HUDEP-2 (cell line): ENCODE measurements around the gene TMEM145.

ENCODE experiments used
- DNase-seq, 76 experiments: peaks; one replicate each; lab custom pipeline; 2025; ENCODE audit not compliant: unreplicated experiment in 76 of 76; lab: John Stamatoyannopoulos, UW

The TMEM145 gene

GRCh38 chr19:42276821-42277220 lies 36.3 kb upstream of the TMEM145 start:
- DNase-seq: no peak

DNA sequence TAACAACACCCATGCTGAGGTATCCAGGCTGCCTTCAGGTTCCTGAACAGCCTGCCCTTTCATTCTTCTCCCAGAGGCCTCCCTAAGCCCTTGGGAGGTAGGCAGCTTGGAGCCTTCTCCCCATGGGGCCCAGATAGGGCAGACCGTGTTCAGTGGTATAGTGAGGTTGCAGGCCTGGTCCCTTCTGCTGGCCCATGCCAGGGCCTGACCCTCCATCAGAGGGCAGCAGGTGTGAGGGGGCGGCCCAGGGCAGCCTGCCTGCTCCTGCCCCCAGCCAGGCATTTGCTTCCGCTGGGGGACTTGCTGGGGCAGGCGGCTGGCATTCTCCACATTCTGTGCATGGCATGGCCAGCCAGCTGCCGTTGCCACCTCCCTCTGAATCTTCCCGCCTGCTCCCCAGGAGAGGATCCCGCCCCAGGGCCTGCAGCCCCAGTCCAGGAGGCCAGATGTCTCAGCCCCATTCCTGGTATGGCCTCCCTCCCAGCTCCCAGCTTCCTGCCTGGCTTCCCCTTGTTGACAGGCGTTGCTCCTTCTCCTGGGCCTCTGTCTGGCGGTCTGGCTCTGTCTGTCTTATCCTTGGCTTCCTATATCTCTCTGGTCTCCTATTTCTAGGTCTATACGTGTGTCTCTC lies 35.2 kb upstream of the TMEM145 start:
- no peak for DNase-seq

GRCh38 chr19:42278452-42279154 lies 34.5 kb upstream of the TMEM145 start:
- DNase-seq: no peak

DNA sequence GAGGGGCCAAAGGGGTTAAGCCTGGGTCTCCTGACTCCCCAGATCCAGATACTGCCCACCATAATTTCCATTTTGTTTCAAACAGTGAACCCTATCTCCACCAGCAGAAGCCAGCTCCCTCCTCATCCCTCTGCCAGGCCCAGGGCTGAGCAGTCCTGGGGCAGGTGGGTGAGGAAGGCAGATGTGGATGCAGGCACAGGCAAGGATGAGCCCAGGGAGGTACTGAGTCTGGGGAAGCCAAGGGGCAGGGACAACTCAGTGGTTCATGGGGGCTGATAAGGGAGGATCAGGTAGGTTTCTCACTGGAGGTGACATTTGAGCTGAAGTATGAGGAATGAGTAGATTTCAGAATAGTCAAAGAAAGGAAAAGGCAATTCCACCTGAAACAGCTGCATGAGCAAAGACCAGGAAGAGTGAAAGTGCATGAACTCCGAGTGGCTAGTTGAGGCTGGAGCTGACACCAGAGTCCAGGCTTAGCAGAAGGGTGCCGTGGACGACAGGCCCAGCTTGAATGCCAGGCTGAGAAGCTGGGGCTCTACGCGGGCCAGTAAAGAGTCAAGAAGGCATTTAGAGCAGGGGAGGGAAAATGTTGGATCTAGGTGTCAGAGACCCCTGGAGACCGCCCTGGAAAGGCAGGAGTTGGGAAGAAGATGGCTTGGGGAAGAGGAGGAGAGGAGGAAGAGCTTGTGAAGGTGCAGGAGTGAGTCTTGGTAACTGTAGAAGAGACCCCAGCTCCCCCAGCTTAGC lies 33.8 kb upstream of the TMEM145 start:
- peak in 3 of 76 experiments; percentile 57 to 68 (median 65) for DNase-seq

DNA sequence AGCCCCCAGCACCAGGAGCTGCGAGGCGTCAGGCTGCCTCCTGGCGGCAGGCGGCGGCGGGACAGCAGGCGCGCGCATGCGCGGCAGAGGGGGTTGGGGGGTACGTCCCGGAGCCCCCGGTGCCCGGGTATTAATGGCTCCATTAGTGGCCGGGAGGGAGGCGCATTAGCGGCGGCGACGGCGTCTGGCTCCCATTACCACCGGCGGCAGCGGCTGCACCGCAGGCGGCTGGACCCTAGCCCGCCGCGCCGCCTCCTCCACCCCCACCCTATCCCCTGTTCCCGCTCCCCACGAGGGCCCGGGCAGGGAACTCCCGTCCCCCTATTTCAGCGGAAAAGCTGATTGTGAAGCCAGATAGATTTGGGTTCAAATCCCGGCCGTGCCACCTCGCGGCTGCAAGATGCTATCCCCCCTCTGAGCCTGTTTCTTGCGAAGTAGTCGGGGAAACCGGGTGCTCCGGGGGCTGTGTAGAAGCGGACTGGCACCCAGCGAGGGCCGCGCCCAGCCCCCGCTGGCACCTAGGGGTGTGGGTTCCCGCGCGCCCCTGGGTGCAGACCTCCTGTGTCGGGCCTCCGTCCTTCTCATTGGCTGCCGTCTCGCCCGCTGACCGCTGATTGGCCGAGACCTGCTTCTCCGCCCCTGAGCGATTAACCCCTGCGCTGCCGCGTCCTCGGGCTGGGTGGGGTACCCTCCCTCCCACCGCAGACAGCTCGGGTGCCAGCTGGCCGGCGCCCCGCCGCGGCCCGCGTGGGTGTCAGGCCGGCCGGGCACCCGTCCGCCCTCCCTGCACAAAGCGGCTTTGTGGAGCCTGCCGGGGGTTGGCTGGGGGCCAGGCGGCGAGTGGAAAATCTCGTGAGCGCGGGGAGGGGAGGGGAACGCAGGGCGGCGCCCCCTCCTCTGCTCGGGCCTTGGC lies 33.0 kb upstream of the TMEM145 start:
- peak; percentile 57 to 99 (median 98) for DNase-seq

GRCh38 chr19:42280815-42281145 lies 32.3 kb upstream of the TMEM145 start:
- peak in 3 of 76 experiments; percentile 68 to 79 (median 74) for DNase-seq

DNA sequence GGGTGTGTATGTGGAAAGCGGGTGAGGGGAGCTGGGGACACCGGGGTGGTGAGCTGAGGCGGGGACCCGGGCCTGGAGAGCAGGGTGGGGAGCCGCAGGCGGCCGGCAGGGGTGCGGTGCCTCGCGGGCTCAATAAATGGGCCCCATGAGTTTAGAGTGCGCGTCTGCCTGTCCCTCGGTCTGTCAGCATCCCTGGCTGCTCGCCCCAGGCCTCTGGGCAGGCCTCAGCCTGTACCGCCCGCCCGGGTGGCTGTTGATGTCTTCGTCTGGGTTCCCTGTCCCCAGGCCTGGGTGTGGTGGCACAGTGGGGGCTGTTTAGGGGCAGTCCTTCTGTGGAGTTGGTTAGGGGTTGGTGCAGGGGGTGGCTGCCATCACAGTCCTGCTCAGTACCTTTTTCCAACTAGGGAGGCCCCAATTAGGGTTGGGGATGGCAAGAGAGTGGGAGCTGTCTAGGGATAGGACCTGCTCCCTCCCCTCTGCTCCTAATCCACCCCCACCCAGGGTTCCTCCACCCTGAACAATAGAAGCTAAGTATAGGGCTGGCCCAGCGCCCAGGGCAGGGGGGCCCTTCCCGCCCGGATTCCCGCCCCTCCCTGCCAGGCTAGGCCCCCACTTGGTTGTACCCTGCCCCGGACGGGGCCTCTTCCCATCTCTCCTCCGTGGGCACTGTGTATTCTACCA lies 31.8 kb upstream of the TMEM145 start:
- peak in 71 of 76 experiments; percentile 21 to 87 (median 73) for DNase-seq

DNA sequence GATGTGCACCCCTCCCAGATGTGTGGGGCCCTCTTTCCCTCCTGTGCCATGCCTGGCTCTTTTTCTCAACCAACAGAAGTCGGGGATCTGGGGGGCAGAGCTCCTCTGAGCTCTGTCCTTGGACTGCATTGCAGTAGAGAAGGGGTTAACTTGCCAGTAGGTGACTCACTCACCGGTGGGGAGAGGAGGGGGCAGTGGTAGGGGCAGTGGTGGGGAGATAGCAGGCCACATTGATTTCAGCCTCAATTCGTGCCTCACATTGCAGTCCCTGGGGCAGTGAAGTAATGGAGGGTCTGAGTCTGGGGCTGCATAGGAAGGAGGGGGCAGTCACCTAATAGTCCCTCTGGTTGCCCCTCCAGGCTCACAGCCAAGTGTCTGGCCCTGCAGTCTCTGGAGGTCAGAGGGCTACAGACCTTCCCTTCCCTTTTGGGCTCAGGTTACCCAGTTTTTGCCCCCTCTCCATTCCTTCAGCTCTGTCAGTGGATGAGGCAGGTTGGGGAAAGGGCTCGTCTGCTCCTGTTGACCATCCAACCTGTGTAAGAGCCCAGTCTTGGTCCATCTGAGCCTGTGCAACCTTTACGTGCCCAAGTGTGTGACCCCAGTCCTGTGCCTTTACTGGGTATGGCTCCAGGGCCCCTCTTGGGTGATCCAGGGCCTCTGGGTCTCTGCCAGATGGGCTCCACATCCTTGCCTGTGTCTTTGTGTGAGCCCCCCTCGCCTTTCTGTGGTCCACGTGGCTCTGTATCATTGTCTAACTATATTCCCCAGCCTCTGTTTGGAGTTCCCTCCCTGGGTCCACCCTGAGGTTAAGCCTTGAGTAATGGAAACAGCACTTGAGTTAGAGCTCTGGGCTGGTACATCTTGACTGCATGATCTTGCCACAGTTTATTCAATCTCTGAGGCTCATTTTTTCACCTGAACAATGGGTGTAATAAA lies 31.0 kb upstream of the TMEM145 start:
- DNase-seq: peak in 55 of 76 experiments; percentile 21 to 82 (median 68)

- DNase-seq: peak in 6 of 76 experiments; percentile 18 to 80 (median 44)
Measured at GRCh38 chr19:42282819-42283187, 30.3 kb upstream of the TMEM145 start.

- peak in 75 of 76 experiments; percentile 67 to 99 (median 97) for DNase-seq
Measured at GRCh38 chr19:42283188-42284065, 29.7 kb upstream of the TMEM145 start.

- DNase-seq: peak in 72 of 76 experiments; percentile 19 to 97 (median 82)
Measured at GRCh38 chr19:42284066-42284501, 29.0 kb upstream of the TMEM145 start.

GRCh38 chr19:42284591-42285341 lies 28.3 kb upstream of the TMEM145 start:
- DNase-seq: peak in 2 of 76 experiments; percentile 20 to 32

DNA sequence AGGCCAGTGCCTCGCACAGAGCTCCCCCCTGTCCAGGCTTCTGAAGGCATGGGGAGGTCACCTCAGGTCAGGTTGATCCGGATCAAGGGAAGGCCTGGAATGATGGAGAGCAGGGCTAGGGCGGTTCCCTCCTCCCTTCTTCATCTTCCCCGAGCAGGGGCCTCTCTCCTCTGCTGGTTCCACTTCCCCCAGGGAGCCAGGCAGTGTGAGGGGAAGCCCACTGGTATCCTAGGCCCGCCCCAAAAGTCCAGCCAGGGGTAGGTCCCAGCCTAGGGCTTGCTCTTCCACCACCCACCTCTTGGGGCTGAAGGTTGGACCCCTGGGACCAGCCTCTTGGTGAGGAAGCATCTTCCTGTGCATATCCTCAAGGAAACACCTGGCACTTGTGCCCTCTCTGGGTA lies 27.6 kb upstream of the TMEM145 start:
- no peak for DNase-seq

- no peak for DNase-seq
Measured at GRCh38 chr19:42285988-42286348, 27.1 kb upstream of the TMEM145 start.

DNA sequence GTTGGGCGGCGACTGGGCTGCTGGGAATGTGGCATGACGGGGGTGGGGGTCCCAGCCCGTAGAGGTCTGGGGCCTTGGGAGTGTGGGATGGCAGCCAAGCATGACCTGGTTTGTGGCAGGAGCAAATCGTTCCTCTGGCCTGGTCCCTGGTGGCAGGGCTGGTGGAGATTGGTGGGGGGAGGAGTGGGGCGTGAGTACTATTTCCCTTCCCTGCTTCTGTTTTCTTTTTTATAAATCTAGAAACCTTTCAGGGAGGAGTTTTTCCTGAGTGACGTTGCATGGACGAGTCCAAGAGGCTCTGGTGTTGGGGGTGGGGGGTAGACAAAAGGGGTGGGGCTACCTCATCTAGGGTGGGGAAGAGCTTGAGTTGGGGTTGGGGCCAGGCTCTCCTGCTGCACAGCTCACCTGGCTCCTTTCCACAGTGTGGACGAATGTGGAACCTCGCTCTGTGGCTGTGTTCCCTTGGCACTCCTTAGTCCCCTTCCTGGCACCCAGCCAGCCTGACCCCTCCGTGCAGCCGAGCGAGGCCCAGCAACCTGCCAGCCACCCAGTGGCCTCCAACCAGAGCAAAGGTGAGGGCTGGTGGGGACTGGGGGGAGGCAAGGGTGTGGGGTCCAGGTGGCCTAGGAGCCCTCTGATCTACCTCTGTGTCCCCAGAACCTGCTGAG lies 26.6 kb upstream of the TMEM145 start:
- no peak for DNase-seq

GRCh38 chr19:42287017-42287826 lies 25.9 kb upstream of the TMEM145 start:
- DNase-seq: no peak
